Activated naive CD4-positive, alpha-beta T cell treated with anti-CD3 and anti-CD28 coated beads, Interleukin-2, amount 10 ng/mL, durations not matched to agents 7 days and 5 days (primary cell): ENCODE results near the gene SHC3.

Experiments used
- CTCF ChIA-PET: fragments of 350-600 bp; sonication (Branson Sonifier 250); formaldehyde crosslinking; loops from one replicate; lab custom pipeline; 2021; ENCODE audit warnings: antibody characterized with exemption; lab: Charles Lee
- DNase-seq: peaks from one replicate; pipeline ENCODE4 v3.0.0-alpha.2; 2020
- H3K27ac Mint-ChIP-seq: one replicate; pipeline ENCODE4 v1.8.0; 2021; ENCODE audit warnings: mild to moderate bottlenecking, moderate library complexity, mixed read lengths
- H3K27me3 Mint-ChIP-seq: one replicate; pipeline ENCODE4 v1.8.0; 2021; ENCODE audit warnings: mild to moderate bottlenecking, mixed read lengths
- H3K36me3 Mint-ChIP-seq: one replicate; pipeline ENCODE4 v1.8.0; 2021; ENCODE audit warnings: mixed read lengths
- H3K4me1 Mint-ChIP-seq: one replicate; pipeline ENCODE4 v1.8.0; 2021; ENCODE audit warnings: mixed read lengths
- H3K4me3 Mint-ChIP-seq: one replicate; pipeline ENCODE4 v1.8.0; 2021; ENCODE audit warnings: mild to moderate bottlenecking, moderate library complexity, mixed read lengths
- H3K9me3 Mint-ChIP-seq: one replicate; pipeline ENCODE4 v1.8.0; 2021; ENCODE audit warnings: mixed read lengths

SHC3 gene

GRCh38 chr9:88978034-88978433 lies 200.6 kb downstream of the SHC3 start:
- H3K9me3 Mint-ChIP-seq: no peaks in the 10 kb centered on the region
- no peak for DNase-seq
- H3K27ac Mint-ChIP-seq: no peak overlapping the region
- H3K4me3 Mint-ChIP-seq: no peak overlapping the region
- no peaks in the 10 kb centered on the region for H3K4me1 Mint-ChIP-seq
- H3K27me3 Mint-ChIP-seq: peaks cover 18% of the 10 kb centered on the region
- no peaks in the 10 kb centered on the region for H3K36me3 Mint-ChIP-seq
- CTCF ChIA-PET: no interaction called here

GRCh38 chr9:88976890-88977257 lies 201.7 kb downstream of the SHC3 start:
- DNase-seq: no peak
- Mint-ChIP-seq H3K9me3 (no peaks in the 10 kb centered on the region), H3K27me3 (peaks cover 18% of the 10 kb centered on the region), H3K27ac (no peak overlapping the region), H3K36me3 (no peaks in the 10 kb centered on the region), H3K4me1 (no peaks in the 10 kb centered on the region), H3K4me3 (no peak overlapping the region)
- CTCF ChIA-PET: no interaction called here

GRCh38 chr9:88975966-88976889 lies 202.4 kb downstream of the SHC3 start:
- no peak for DNase-seq
- Mint-ChIP-seq H3K4me1 (no peaks in the 10 kb centered on the region), H3K9me3 (no peaks in the 10 kb centered on the region), H3K27me3 (peaks cover 19% of the 10 kb centered on the region), H3K4me3 (no peak overlapping the region), H3K36me3 (no peaks in the 10 kb centered on the region), H3K27ac (no peak overlapping the region)
- CTCF ChIA-PET: no interaction called here

- Mint-ChIP-seq H3K36me3 (no peaks in the 10 kb centered on the region), H3K27ac (no peak overlapping the region), H3K4me3 (no peak overlapping the region), H3K4me1 (no peaks in the 10 kb centered on the region), H3K27me3 (peaks cover 26% of the 10 kb centered on the region), H3K9me3 (no peaks in the 10 kb centered on the region)
- no peak for DNase-seq
- CTCF ChIA-PET: no interaction called here
Observed at GRCh38 chr9:88974641-88975040, 204.0 kb downstream of the SHC3 start.

- Mint-ChIP-seq H3K27me3 (peaks cover 33% of the 10 kb centered on the region), H3K9me3 (no peaks in the 10 kb centered on the region), H3K4me3 (no peak overlapping the region), H3K36me3 (no peaks in the 10 kb centered on the region), H3K4me1 (no peaks in the 10 kb centered on the region), H3K27ac (no peak overlapping the region)
- DNase-seq: no peak
- CTCF ChIA-PET: no interaction called here
Observed at GRCh38 chr9:88973281-88974045, 205.2 kb downstream of the SHC3 start.

GRCh38 chr9:88972401-88972800 lies 206.2 kb downstream of the SHC3 start:
- peaks cover 26% of the 10 kb centered on the region for H3K27me3 Mint-ChIP-seq
- no peak overlapping the region for H3K4me3 Mint-ChIP-seq
- no peak overlapping the region for H3K27ac Mint-ChIP-seq
- CTCF ChIA-PET: no interaction called here
- H3K4me1 Mint-ChIP-seq: no peaks in the 10 kb centered on the region
- H3K9me3 Mint-ChIP-seq: no peaks in the 10 kb centered on the region
- no peaks in the 10 kb centered on the region for H3K36me3 Mint-ChIP-seq
- no peak for DNase-seq

DNA sequence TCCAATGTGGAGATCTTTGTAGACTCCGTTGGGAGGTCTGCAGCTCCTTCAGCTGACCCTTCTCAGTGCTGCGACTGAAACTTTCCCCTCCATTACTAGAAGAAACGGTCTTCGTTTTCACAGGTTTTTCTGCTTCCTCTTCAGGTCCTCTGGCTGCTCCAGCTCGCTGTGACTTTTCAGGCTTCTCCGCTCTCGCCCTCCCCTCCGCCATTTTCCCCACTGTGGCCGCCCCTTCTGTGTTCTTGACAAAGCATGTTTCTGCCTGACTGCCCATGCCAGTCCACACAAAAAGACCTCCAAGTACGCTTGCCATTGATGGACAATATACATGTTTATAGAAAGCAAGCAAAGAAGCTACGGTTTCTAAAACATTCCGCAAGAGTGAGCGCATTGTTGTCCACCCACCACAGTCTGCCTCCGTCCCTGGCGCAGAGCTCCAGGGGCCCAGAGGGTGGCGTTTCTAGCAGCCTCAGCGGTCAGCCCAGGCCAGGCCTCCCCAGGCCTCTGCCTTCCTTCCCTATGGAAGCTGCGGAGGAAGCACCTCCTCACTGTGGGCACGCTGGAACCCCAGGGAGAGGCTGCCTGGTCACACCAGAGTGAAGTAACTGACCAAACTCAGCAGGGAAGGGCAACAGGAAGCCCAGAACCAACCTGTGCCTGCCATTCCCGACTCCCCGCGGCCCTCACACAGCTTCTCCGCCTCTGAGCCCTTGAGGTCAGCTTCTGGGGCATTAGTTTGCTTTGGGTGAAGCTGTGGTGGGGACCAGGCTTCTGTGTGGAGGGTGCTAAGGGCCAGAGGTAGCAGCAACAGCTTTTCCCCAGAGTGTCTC lies 207.3 kb downstream of the SHC3 start:
- H3K9me3 Mint-ChIP-seq: no peaks in the 10 kb centered on the region
- no peak overlapping the region for H3K27ac Mint-ChIP-seq
- H3K27me3 Mint-ChIP-seq: peaks cover 17% of the 10 kb centered on the region
- H3K4me3 Mint-ChIP-seq: no peak overlapping the region
- H3K4me1 Mint-ChIP-seq: no peaks in the 10 kb centered on the region
- no peak for DNase-seq
- CTCF ChIA-PET: no interaction called here
- H3K36me3 Mint-ChIP-seq: no peaks in the 10 kb centered on the region

GRCh38 chr9:88969646-88970373 lies 208.8 kb downstream of the SHC3 start:
- Mint-ChIP-seq H3K9me3 (no peaks in the 10 kb centered on the region), H3K4me1 (no peaks in the 10 kb centered on the region), H3K4me3 (no peak overlapping the region), H3K36me3 (no peaks in the 10 kb centered on the region), H3K27ac (no peak overlapping the region), H3K27me3 (peaks cover 17% of the 10 kb centered on the region)
- no peak for DNase-seq
- CTCF ChIA-PET: no interaction called here

GRCh38 chr9:88968799-88969198 lies 209.8 kb downstream of the SHC3 start:
- Mint-ChIP-seq H3K27me3 (peaks cover 17% of the 10 kb centered on the region), H3K4me3 (no peak overlapping the region), H3K4me1 (no peaks in the 10 kb centered on the region), H3K27ac (no peak overlapping the region), H3K36me3 (no peaks in the 10 kb centered on the region), H3K9me3 (no peaks in the 10 kb centered on the region)
- CTCF ChIA-PET: no interaction called here
- no peak for DNase-seq

GRCh38 chr9:88966894-88967676 lies 211.5 kb downstream of the SHC3 start:
- Mint-ChIP-seq H3K27ac (no peak overlapping the region), H3K4me1 (no peaks in the 10 kb centered on the region), H3K4me3 (no peak overlapping the region), H3K36me3 (no peaks in the 10 kb centered on the region), H3K27me3 (peaks cover 17% of the 10 kb centered on the region), H3K9me3 (no peaks in the 10 kb centered on the region)
- CTCF ChIA-PET: no interaction called here
- DNase-seq: no peak

- Mint-ChIP-seq H3K36me3 (no peaks in the 10 kb centered on the region), H3K4me1 (no peaks in the 10 kb centered on the region), H3K27ac (no peak overlapping the region), H3K9me3 (no peaks in the 10 kb centered on the region), H3K4me3 (no peak overlapping the region), H3K27me3 (peaks cover 21% of the 10 kb centered on the region)
- CTCF ChIA-PET: no interaction called here
- no peak for DNase-seq
Observed at GRCh38 chr9:88965473-88965872, 213.1 kb downstream of the SHC3 start.

- Mint-ChIP-seq H3K4me1 (no peaks in the 10 kb centered on the region), H3K4me3 (no peak overlapping the region), H3K27me3 (peaks cover 28% of the 10 kb centered on the region), H3K9me3 (no peaks in the 10 kb centered on the region), H3K27ac (no peak overlapping the region), H3K36me3 (no peaks in the 10 kb centered on the region)
- DNase-seq: no peak
- CTCF ChIA-PET: no interaction called here
Observed at GRCh38 chr9:88960632-88961031, 218.0 kb downstream of the SHC3 start.

GRCh38 chr9:88959727-88960469 lies 218.7 kb downstream of the SHC3 start:
- H3K4me3 Mint-ChIP-seq: no peak overlapping the region

More at GRCh38 chr9:88959727-88960469, 218.7 kb downstream of the SHC3 start:
- Mint-ChIP-seq H3K9me3 (no peaks in the 10 kb centered on the region), H3K27ac (no peak overlapping the region), H3K27me3 (peaks cover 33% of the 10 kb centered on the region), H3K36me3 (no peaks in the 10 kb centered on the region), H3K4me1 (no peaks in the 10 kb centered on the region)
- CTCF ChIA-PET: no interaction called here
- no peak for DNase-seq
